HT1080 (cell line): Measurements from ENCODE around the gene APBB1IP. TPM values are rescaled to one million over a fixed set of nuclear protein-coding genes. Genes with fewer than 3 reads are reported as not detected.
A peak's percentile ranks its signal among the peaks of the same experiment; 100 is the strongest.
"Not testable (repeated sequence)": the region's sequence is repeated elsewhere in the genome, so short reads cannot be mapped to it uniquely, and the experiment has no call there.

Source experiments
- DNase-seq: peaks from one replicate; pipeline ENCODE4 v3.0.0-alpha.2; 2015; ENCODE audit warnings: low read depth
- total RNA-seq: library from RNA; depleted of rRNA; stranded (reverse); fragments of >200 nt; shearing (Covaris generic); gene quantifications from 2 replicates; pipeline ENCODE4 v1.2.3, GENCODE V29; 2014

APBB1IP gene
- total RNA-seq, 1 experiment from 2014 or later, result not detected

GRCh38 chr10:26475386-26475785 lies 37.2 kb downstream of the APBB1IP start:
- no peak for DNase-seq

GRCh38 chr10:26477501-26477900 lies 39.4 kb downstream of the APBB1IP start:
- DNase-seq, result no peak

GRCh38 chr10:26478061-26478460 lies 39.9 kb downstream of the APBB1IP start:
- no peak for DNase-seq

DNA sequence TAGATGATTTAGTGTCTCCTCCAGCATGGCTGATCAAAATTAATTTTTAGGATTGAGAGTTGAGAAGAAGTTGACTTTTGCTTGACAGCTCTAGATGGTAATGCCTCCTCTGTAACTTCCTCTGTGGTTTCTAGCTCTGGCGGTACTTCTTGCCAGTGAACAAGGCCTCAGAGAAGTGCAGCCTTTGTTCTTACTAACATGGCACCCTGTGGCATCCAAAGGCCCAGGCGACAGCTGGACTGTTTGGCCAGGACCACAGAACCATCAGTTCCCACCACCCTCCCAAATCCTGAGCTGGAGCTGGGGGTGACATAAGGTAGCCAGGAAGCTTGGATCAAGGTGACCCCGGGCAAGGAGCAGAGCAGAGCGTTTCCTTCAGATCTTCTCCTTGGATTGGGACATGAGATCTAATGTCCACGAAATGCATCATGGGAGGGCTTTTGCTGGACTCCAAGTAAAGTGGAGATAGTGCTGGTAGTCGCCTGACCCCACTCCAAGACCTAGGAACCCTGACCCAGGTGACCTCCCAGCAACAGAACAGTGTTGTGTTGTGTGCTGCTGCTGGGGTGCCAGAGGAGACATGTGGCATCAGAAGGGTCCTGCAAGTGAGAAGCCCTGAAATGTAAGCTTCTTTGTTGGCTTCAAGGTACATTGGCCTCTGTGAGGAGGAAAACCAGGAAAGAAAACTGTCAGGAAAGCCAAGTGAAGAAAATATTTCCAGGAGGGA lies 41.8 kb downstream of the APBB1IP start:
- DNase-seq, result no peak

DNA sequence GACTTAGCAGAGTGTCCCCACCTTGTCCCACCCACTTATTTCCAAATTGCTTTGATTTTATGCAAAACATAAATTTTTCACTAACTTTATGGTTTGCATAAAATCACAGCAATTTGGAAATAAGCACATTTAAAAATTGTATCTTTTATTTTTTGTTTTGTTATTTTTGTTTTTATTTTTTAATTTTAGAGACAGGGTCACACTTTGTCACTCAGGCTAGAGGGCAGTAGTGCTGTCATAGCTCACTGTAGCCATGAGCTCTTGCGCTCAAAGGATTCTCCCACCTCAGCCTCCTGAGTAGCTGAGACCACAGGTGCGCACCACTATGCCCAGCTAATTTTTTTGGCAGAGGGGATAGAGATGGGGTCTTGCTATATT lies 43.2 kb downstream of the APBB1IP start:
- DNase-seq, result no peak

DNA sequence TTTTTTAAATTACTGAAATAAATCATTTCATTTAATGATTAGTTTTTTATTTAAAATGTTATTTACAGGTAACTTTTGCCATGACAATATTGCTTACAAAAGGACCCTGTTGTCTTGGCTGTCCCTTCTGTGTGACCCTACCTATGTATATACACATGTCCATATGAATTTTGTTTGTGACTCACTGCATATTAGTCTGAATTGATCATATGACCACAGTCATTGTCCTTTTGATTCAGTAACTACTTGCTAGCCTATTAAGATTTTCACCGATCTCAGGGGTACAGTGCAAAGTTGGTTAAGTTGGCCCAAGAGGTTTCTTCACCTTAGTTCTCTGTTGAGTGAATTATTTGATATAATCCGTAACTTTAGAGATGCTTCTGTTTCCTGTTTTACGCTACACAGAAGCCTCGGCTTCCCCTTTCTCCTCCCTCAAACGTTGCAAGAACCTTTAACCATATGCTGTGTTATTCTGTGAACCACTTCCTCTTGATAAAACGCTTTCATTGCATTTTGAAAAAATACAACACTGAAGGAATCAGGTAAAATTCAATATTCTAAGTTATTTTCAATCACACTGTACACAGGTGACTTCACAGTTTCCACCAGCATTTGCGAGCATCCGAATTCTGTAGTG lies 43.9 kb downstream of the APBB1IP start:
- no peak for DNase-seq

GRCh38 chr10:26483554-26483953 lies 45.4 kb downstream of the APBB1IP start:
- DNase-seq, result no peak

DNA sequence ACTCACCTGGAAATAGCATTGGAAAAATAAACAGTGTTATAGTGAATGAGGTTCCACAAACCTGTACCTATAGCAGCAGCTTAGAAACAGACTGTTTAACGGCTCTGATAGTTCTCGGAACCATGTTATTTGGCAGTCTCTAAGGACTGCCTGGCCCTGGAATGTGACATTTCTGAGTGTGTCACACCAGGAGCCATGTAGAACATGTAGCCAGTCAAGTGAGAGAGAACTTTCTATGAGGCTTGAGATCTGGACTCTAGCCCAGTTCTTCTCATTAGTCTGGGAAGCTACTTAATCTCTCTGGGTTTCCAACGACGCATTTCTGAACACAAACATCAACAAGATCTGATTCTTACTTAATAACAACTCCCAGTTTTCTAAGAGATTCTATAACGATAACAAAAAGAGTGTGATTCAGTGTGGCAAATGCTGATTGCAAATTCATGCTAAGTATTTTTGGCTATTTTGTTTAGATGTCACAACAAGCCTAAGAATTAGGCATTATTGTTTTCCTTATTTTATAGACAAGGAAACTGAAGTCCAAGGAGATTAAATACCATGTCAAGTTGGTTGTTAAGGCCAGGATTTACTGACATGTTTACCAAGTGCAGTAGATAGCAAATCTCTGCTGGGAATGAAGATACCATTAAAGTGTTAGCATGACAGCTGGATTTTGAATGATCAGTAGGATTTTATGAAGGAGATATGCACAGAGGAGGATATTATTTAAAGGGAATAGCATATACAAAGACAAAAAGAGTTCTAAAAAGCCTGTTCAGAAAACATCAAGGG lies 47.2 kb downstream of the APBB1IP start:
- DNase-seq, result no peak

DNA sequence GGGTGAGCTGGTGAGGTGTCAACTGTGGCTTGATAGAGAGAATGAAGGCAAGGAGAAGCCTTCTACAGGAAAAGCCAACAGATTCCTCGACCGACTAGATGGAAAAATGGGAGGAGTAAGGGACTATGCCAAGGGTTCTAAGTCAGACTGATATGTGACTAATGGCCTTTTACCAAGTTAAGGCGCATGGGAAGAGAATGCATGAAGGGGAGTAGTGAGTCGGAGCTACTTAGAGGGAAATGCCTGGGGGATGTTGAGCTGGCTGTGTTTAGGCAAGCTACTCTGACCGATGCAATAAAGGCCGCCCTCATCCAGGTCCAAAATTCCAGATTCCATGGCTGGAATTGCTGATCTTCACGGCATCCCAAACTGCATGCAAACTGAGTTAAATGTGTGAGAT lies 48.2 kb downstream of the APBB1IP start:
- DNase-seq, result peak; percentile 79

DNA sequence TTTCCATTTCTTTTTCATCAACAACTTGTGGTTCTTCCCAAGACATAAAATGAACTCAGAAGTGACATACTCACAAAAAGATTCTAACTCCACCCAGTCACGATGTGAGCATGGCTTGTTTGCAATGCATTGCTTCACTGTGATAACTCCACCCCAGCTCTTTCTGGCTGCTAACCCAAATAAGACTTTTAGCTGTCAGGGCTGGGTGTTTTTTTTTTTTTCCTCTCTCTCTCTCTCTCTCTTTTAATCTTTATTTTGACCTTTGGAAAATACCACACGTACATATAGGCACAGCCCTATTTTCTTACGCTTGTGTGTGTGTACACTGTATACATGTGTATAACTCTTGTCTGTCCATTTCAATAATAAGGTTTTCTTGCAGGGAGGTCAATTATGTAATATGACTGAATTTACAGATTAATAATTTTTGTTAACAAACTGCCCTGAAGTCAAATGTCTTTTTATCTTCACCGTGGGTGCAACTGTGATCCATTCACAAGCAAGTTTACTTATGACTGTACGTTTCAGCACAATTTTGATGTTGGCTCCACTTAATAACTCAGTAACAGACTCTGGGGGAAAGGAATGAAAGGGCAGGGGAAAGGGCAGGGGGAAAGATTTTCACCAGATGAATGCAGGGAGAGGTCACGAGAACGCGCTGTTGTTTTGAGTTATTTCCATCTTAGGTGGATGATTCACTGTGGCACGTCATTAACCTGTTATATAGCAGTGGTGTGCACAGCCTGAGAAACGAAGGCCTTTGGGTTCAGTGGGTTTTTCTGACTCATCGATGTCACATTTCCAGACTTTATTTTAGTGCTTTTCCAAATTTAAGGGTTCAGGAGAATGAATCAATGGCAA lies 49.1 kb downstream of the APBB1IP start:
- peak; percentile 96 for DNase-seq

- peak; percentile 93 for DNase-seq
These were observed 50.2 kb downstream of the APBB1IP start for GRCh38 chr10:26488344-26488743.

DNA sequence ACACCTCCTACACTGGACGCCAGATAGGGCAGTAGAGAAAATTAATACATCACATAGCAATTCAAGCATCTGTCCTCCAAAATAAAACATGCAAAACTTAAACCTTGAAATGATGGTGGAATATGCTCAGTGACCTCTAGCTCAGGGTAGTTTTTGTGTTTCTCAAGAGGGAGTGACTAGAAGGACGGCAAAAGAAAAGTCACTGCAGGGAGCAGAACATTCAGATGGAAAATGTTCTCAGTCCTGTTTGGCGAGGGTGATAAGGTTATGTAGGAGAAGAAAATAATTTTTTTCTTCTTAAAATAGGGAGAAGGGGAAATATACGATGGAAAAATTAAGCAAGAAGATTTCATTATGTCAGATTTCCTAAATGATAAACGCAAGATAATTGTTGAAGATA lies 50.9 kb downstream of the APBB1IP start:
- no peak for DNase-seq

- not testable (repeated sequence) for DNase-seq
These were observed 52.2 kb downstream of the APBB1IP start for GRCh38 chr10:26490367-26490766.

DNA sequence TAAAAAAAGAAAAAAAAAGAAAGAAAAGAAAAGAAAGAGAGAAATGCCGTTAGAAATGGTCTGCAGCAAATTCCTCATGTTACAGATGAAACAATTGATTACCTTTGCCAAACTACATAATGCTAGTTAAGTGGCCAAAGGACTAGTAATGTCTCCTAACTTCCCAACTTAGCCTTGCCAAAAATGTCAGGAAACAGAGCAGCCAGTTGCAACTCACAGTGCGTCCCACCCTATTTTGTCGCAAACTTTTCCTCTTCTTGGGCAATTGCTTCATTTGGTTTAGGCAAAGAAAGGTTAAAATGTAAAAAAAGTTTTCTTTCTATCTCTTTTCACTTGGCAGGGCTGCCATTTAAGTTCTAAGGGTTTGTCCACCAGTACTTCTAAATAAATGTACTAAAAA lies 53.1 kb downstream of the APBB1IP start:
- DNase-seq, result no peak

DNA sequence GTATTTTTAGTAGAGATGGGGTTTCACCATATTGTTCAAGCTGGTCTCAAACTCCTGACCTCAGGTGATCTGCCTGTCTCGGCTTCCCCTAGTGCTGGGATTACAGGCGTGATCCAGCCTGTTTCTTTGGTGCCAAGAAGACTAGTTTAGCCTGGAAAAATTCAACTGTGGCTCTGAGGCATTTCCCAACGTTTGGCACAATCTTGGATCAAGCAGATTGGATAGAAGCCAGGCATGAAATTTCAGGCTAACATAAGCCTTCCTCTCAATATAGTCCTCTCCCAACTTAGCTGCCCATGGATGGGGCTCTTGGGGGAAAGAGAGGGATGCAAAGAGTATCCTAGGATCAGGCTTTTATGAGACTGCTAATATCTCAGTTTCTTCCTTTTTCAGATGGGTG lies 53.8 kb downstream of the APBB1IP start:
- no peak for DNase-seq

- DNase-seq, result not testable (repeated sequence)
These were observed 54.6 kb downstream of the APBB1IP start for GRCh38 chr10:26492725-26493124.

GRCh38 chr10:26494018-26494417 lies 55.9 kb downstream of the APBB1IP start:
- no peak for DNase-seq

DNA sequence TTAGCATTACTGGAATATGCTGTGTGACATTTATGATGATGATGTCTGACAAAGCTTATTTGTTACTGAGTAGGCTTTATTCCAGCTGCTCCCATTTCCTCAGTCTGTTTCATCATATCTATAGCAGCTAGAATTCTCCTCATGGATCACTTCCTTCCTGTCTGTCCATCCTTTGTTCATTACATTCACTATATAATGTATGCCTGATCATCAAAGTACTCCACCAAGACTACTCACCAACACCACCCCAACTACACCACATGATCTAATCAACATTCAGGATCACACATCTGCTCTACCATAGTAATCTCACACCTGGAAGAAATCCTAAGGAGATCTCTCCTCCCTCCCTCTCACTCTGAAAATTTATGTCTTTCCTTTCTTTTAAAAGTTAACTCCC lies 61.3 kb downstream of the APBB1IP start:
- DNase-seq, result peak; percentile 74

GRCh38 chr10:26502986-26503385 lies 64.8 kb downstream of the APBB1IP start:
- DNase-seq, result no peak

GRCh38 chr10:26503911-26504310 lies 65.8 kb downstream of the APBB1IP start:
- DNase-seq, result no peak

DNA sequence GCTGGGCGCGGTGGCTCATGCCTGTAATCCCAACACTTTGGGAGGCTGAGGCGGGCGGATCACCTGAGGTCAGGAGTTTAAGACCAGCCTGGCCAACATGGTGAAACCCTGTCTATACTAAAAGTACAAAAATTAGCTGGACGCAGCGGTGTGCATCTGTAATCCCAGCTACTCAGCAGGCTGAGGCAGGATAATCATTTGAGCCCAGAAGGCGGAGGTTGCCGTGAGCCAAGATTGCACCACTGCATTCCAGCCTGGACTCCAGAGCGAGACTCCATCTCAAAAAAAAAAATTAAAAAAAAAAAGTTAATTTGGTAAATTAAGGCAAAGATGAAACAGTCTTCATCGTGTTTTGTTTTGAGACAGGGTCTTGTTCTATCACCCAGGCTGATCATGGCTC lies 66.3 kb downstream of the APBB1IP start:
- not testable (repeated sequence) for DNase-seq
